ENCODE measurements around the gene SH3GLB2.

SH3GLB2 gene

GRCh38 chr9:128992995-128993394 lies 35.1 kb downstream of the SH3GLB2 start:
- TF ChIP-seq EP300 (IDR thresholded peaks at IDR 0.05; ENCODE audit: borderline replicate concordance), result no peak

GRCh38 chr9:128987805-128988204 lies 40.3 kb downstream of the SH3GLB2 start:
- TF ChIP-seq MAX (IDR thresholded peaks at IDR 0.05) (no peak), TEAD4 (IDR thresholded peaks at IDR 0.05) (peak; percentile 54; the same call in 1 of the 2 replicates), FOXM1 (IDR thresholded peaks at IDR 0.05; ENCODE audit: borderline replicate concordance, low read depth) (no peak), TAF1 (IDR thresholded peaks at IDR 0.05; ENCODE audit: low read depth) (no peak), YY1 (IDR thresholded peaks at IDR 0.05; ENCODE audit: low read depth) (no peak), NFIC (IDR thresholded peaks at IDR 0.05) (0 out of 2 replicates have a peak, but pooled peaks have one; percentile 43), EGR1 (IDR thresholded peaks at IDR 0.05) (no peak), CREB1 (IDR thresholded peaks at IDR 0.05; ENCODE audit: low read depth) (no peak)
- TF ChIP-seq, protein P1, sequence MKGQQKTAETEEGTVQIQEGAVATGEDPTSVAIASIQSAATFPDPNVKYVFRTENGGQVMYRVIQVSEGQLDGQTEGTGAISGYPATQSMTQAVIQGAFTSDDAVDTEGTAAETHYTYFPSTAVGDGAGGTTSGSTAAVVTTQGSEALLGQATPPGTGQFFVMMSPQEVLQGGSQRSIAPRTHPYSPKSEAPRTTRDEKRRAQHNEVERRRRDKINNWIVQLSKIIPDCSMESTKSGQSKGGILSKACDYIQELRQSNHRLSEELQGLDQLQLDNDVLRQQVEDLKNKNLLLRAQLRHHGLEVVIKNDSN (IDR thresholded peaks at IDR 0.05), result no peak

DNA sequence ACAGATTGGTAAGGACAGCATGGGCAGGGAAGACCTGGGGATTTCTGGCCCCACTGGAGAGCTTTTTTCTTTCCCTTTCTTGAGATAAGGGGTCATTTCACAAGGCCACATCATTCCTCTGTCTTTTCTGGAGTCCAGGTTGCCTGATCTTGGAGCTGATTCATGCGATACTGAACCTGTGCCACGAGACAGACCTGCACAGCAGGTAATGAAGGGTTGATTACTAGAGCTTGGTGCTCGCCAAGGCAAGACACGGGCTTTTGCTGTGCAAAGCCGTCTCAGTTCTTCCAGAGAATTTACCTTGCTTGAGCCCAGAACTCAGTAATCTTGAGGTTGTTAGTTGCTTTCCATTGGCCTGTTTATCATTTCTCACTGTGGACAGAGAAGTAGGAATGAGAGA lies 41.5 kb downstream of the SH3GLB2 start:
- TF ChIP-seq EP300 (IDR thresholded peaks at IDR 0.05; ENCODE audit: borderline replicate concordance) (no peak), ZBTB7A (IDR thresholded peaks at IDR 0.05; ENCODE audit: low read depth) (no peak), YY1 (IDR thresholded peaks at IDR 0.05; ENCODE audit: low read depth) (no peak), FOXM1 (IDR thresholded peaks at IDR 0.05; ENCODE audit: borderline replicate concordance, low read depth) (no peak), CEBPB (IDR thresholded peaks at IDR 0.05) (no peak), CREB1 (IDR thresholded peaks at IDR 0.05; ENCODE audit: low read depth) (no peak), EGR1 (IDR thresholded peaks at IDR 0.05) (no peak), NFIC (IDR thresholded peaks at IDR 0.05) (no peak), MAX (IDR thresholded peaks at IDR 0.05) (no peak)
- TF ChIP-seq, protein P1 (IDR thresholded peaks at IDR 0.05), result no peak
- TF ChIP-seq, protein P2, sequence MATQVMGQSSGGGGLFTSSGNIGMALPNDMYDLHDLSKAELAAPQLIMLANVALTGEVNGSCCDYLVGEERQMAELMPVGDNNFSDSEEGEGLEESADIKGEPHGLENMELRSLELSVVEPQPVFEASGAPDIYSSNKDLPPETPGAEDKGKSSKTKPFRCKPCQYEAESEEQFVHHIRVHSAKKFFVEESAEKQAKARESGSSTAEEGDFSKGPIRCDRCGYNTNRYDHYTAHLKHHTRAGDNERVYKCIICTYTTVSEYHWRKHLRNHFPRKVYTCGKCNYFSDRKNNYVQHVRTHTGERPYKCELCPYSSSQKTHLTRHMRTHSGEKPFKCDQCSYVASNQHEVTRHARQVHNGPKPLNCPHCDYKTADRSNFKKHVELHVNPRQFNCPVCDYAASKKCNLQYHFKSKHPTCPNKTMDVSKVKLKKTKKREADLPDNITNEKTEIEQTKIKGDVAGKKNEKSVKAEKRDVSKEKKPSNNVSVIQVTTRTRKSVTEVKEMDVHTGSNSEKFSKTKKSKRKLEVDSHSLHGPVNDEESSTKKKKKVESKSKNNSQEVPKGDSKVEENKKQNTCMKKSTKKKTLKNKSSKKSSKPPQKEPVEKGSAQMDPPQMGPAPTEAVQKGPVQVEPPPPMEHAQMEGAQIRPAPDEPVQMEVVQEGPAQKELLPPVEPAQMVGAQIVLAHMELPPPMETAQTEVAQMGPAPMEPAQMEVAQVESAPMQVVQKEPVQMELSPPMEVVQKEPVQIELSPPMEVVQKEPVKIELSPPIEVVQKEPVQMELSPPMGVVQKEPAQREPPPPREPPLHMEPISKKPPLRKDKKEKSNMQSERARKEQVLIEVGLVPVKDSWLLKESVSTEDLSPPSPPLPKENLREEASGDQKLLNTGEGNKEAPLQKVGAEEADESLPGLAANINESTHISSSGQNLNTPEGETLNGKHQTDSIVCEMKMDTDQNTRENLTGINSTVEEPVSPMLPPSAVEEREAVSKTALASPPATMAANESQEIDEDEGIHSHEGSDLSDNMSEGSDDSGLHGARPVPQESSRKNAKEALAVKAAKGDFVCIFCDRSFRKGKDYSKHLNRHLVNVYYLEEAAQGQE (IDR thresholded peaks at IDR 0.05; ENCODE audit: low read depth), result no peak

DNA sequence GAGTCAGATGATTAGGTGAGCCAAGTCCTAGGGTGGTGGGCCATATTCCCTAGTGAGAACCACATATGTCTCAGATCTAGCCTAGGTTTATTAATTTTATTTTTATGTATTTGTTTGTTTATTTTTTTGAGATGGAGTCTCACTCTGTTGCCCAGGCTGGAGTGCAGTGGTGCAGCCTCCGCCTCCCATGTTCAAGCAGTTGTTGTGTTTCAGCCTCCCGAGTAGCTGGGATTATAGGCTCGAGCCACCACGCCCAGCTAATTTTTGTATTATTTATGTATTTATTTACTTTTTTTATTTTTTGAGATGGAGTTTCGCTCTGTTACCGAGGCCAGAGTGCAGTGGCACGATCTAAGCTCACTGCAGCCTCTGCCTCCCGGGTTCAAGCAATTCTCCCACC lies 44.6 kb downstream of the SH3GLB2 start:
- TF ChIP-seq ZBTB7A (IDR thresholded peaks at IDR 0.05; ENCODE audit: low read depth) (no peak), RAD21 (IDR thresholded peaks at IDR 0.05; ENCODE audit: low read depth) (no peak), TCF12 (IDR thresholded peaks at IDR 0.05; ENCODE audit: low read depth) (no peak), YY1 (IDR thresholded peaks at IDR 0.05; ENCODE audit: low read depth) (no peak), TEAD4 (IDR thresholded peaks at IDR 0.05) (no peak), FOXM1 (IDR thresholded peaks at IDR 0.05; ENCODE audit: borderline replicate concordance, low read depth) (no peak), MAX (IDR thresholded peaks at IDR 0.05) (no peak)
- TF ChIP-seq, protein P1 (IDR thresholded peaks at IDR 0.05), result no peak
- TF ChIP-seq, protein P2 (IDR thresholded peaks at IDR 0.05; ENCODE audit: low read depth), result no peak

GRCh38 chr9:128979111-128979510 lies 49.0 kb downstream of the SH3GLB2 start:
- TF ChIP-seq CREB1 (IDR thresholded peaks at IDR 0.05; ENCODE audit: low read depth), result no peak
- TF ChIP-seq EP300 (IDR thresholded peaks at IDR 0.05; ENCODE audit: borderline replicate concordance), result no peak
- TF ChIP-seq TAF1 (IDR thresholded peaks at IDR 0.05; ENCODE audit: low read depth), result no peak
- no peak for TF ChIP-seq RAD21 (IDR thresholded peaks at IDR 0.05; ENCODE audit: low read depth)
- TF ChIP-seq TCF12 (IDR thresholded peaks at IDR 0.05; ENCODE audit: low read depth), result no peak
- TF ChIP-seq TEAD4 (IDR thresholded peaks at IDR 0.05), result no peak

GRCh38 chr9:128972956-128973355 lies 55.2 kb downstream of the SH3GLB2 start:
- no peak for TF ChIP-seq CREB1 (IDR thresholded peaks at IDR 0.05; ENCODE audit: low read depth)
- TF ChIP-seq NFIC (IDR thresholded peaks at IDR 0.05), result no peak
- TF ChIP-seq TAF1 (IDR thresholded peaks at IDR 0.05; ENCODE audit: low read depth), result no peak
- no peak for TF ChIP-seq RAD21 (IDR thresholded peaks at IDR 0.05; ENCODE audit: low read depth)
- no peak for TF ChIP-seq CEBPB (IDR thresholded peaks at IDR 0.05)
- TF ChIP-seq FOXM1 (IDR thresholded peaks at IDR 0.05; ENCODE audit: borderline replicate concordance, low read depth), result no peak
- no peak for TF ChIP-seq ZBTB7A (IDR thresholded peaks at IDR 0.05; ENCODE audit: low read depth)
- TF ChIP-seq, protein P1 (IDR thresholded peaks at IDR 0.05), result no peak
